Measurements from ENCODE around the gene UBE2E1. TPM values are rescaled to one million over a fixed set of nuclear protein-coding genes. Genes with fewer than 3 reads are reported as not detected.
"Not testable (repeated sequence)": the region's sequence is repeated elsewhere in the genome, so short reads cannot be mapped to it uniquely, and the experiment has no call there.

The UBE2E1 gene
- total and polyA plus RNA-seq, 9 donors = 60.3 to 95.4 (median 86.9) TPM

GRCh38 chr3:23888617-23889228 lies 83.0 kb downstream of the UBE2E1 start:
- Histone ChIP-seq H3K9me3 (replicated peaks; ENCODE audit: control insufficient read depth, low read depth, low read length) (no peaks in the 10 kb centered on the region), H3K36me3 (ENCODE audit: control insufficient read depth, insufficient read depth, low read length) (peaks cover 4% of the 10 kb centered on the region), H3K4me3 (ENCODE audit: low read length) (no peak overlapping the region), H3K27me3 (ENCODE audit: control insufficient read depth, insufficient read depth, low read length) (no peaks in the 10 kb centered on the region), H3K4me1 (ENCODE audit: control insufficient read depth, insufficient read depth, low read length) (no peaks in the 10 kb centered on the region), H3K27ac (ENCODE audit: low read length) (no peak overlapping the region)
- peak; percentile 52 for DNase-seq
- WGBS (ENCODE audit: insufficient coverage) = no CpG with 5 or more reads among the region's 3 CpGs

GRCh38 chr3:23889386-23889785 lies 83.6 kb downstream of the UBE2E1 start:
- no peak overlapping the region for H3K27ac ChIP-seq (ENCODE audit: low read length)
- no peak for DNase-seq
- H3K9me3 ChIP-seq (replicated peaks; ENCODE audit: control insufficient read depth, low read depth, low read length) = no peaks in the 10 kb centered on the region
- no CpG with 5 or more reads among the region's 2 CpGs for WGBS (ENCODE audit: insufficient coverage)
- no peaks in the 10 kb centered on the region for H3K4me1 ChIP-seq (ENCODE audit: control insufficient read depth, insufficient read depth, low read length)
- H3K4me3 ChIP-seq (ENCODE audit: low read length) = no peak overlapping the region
- peaks cover 5% of the 10 kb centered on the region for H3K36me3 ChIP-seq (ENCODE audit: control insufficient read depth, insufficient read depth, low read length)
- no peaks in the 10 kb centered on the region for H3K27me3 ChIP-seq (ENCODE audit: control insufficient read depth, insufficient read depth, low read length)

- no peak overlapping the region for H3K4me3 ChIP-seq (ENCODE audit: low read length)
- WGBS (ENCODE audit: insufficient coverage) = 100% methylated on average over 1 of the region's 5 CpGs
Measured at GRCh38 chr3:23889950-23890349, 84.2 kb downstream of the UBE2E1 start.

GRCh38 chr3:23894254-23895061 lies 88.7 kb downstream of the UBE2E1 start:
- DNase-seq = no peak
- WGBS (ENCODE audit: insufficient coverage) = 78% methylated on average over 6 of the region's 8 CpGs
- H3K27me3 ChIP-seq (ENCODE audit: control insufficient read depth, insufficient read depth, low read length) = no peaks in the 10 kb centered on the region
- no peaks in the 10 kb centered on the region for H3K4me1 ChIP-seq (ENCODE audit: control insufficient read depth, insufficient read depth, low read length)
- H3K9me3 ChIP-seq (replicated peaks; ENCODE audit: control insufficient read depth, low read depth, low read length) = no peaks in the 10 kb centered on the region
- H3K36me3 ChIP-seq (ENCODE audit: control insufficient read depth, insufficient read depth, low read length) = peaks cover 19% of the 10 kb centered on the region
- no peak overlapping the region for H3K27ac ChIP-seq (ENCODE audit: low read length)
- H3K4me3 ChIP-seq (ENCODE audit: low read length) = no peak overlapping the region

More at GRCh38 chr3:23889950-23890349, 84.2 kb downstream of the UBE2E1 start:
- H3K27me3 ChIP-seq (ENCODE audit: control insufficient read depth, insufficient read depth, low read length) = no peaks in the 10 kb centered on the region
- H3K36me3 ChIP-seq (ENCODE audit: control insufficient read depth, insufficient read depth, low read length) = peaks cover 10% of the 10 kb centered on the region
- H3K9me3 ChIP-seq (replicated peaks; ENCODE audit: control insufficient read depth, low read depth, low read length) = no peaks in the 10 kb centered on the region
- H3K27ac ChIP-seq (ENCODE audit: low read length) = no peak overlapping the region
- no peaks in the 10 kb centered on the region for H3K4me1 ChIP-seq (ENCODE audit: control insufficient read depth, insufficient read depth, low read length)
- DNase-seq = no peak

GRCh38 chr3:23895181-23895580 lies 89.4 kb downstream of the UBE2E1 start:
- Histone ChIP-seq H3K9me3 (replicated peaks; ENCODE audit: control insufficient read depth, low read depth, low read length) (no peaks in the 10 kb centered on the region), H3K4me1 (ENCODE audit: control insufficient read depth, insufficient read depth, low read length) (no peaks in the 10 kb centered on the region), H3K27ac (ENCODE audit: low read length) (no peak overlapping the region), H3K4me3 (ENCODE audit: low read length) (no peak overlapping the region), H3K36me3 (ENCODE audit: control insufficient read depth, insufficient read depth, low read length) (peaks cover 24% of the 10 kb centered on the region), H3K27me3 (ENCODE audit: control insufficient read depth, insufficient read depth, low read length) (no peaks in the 10 kb centered on the region)
- no peak for DNase-seq
- 87% methylated on average over 4 of the region's 4 CpGs for WGBS (ENCODE audit: insufficient coverage)

GRCh38 chr3:23900744-23901143 lies 95.0 kb downstream of the UBE2E1 start:
- Histone ChIP-seq H3K4me3 (ENCODE audit: low read length) (no peak overlapping the region), H3K27ac (ENCODE audit: low read length) (no peak overlapping the region), H3K4me1 (ENCODE audit: control insufficient read depth, insufficient read depth, low read length) (no peaks in the 10 kb centered on the region), H3K36me3 (ENCODE audit: control insufficient read depth, insufficient read depth, low read length) (peaks cover 22% of the 10 kb centered on the region), H3K9me3 (replicated peaks; ENCODE audit: control insufficient read depth, low read depth, low read length) (no peaks in the 10 kb centered on the region), H3K27me3 (ENCODE audit: control insufficient read depth, insufficient read depth, low read length) (no peaks in the 10 kb centered on the region)
- WGBS (ENCODE audit: insufficient coverage) = 91% methylated on average over 5 of the region's 6 CpGs
- no peak for DNase-seq

- no peaks in the 10 kb centered on the region for H3K4me1 ChIP-seq (ENCODE audit: control insufficient read depth, insufficient read depth, low read length)
Measured at GRCh38 chr3:23904545-23904944, 98.8 kb downstream of the UBE2E1 start.

GRCh38 chr3:23909341-23909740 lies 103.6 kb downstream of the UBE2E1 start:
- Histone ChIP-seq H3K27me3 (ENCODE audit: control insufficient read depth, insufficient read depth, low read length) (no peaks in the 10 kb centered on the region), H3K36me3 (ENCODE audit: control insufficient read depth, insufficient read depth, low read length) (peaks cover 5% of the 10 kb centered on the region), H3K4me1 (ENCODE audit: control insufficient read depth, insufficient read depth, low read length) (no peaks in the 10 kb centered on the region), H3K9me3 (replicated peaks; ENCODE audit: control insufficient read depth, low read depth, low read length) (no peaks in the 10 kb centered on the region), H3K4me3 (ENCODE audit: low read length) (no peak overlapping the region), H3K27ac (ENCODE audit: low read length) (no peak overlapping the region)
- 93% methylated on average over 3 of the region's 7 CpGs for WGBS (ENCODE audit: insufficient coverage)
- no peak for DNase-seq

More at GRCh38 chr3:23904545-23904944, 98.8 kb downstream of the UBE2E1 start:
- no peaks in the 10 kb centered on the region for H3K27me3 ChIP-seq (ENCODE audit: control insufficient read depth, insufficient read depth, low read length)
- DNase-seq = no peak
- no peaks in the 10 kb centered on the region for H3K9me3 ChIP-seq (replicated peaks; ENCODE audit: control insufficient read depth, low read depth, low read length)
- no peak overlapping the region for H3K4me3 ChIP-seq (ENCODE audit: low read length)
- peaks cover 13% of the 10 kb centered on the region for H3K36me3 ChIP-seq (ENCODE audit: control insufficient read depth, insufficient read depth, low read length)
- H3K27ac ChIP-seq (ENCODE audit: low read length) = no peak overlapping the region

GRCh38 chr3:23911397-23911796 lies 105.6 kb downstream of the UBE2E1 start:
- no peak for DNase-seq
- no peaks in the 10 kb centered on the region for H3K27me3 ChIP-seq (ENCODE audit: control insufficient read depth, insufficient read depth, low read length)
- peaks cover 4% of the 10 kb centered on the region for H3K4me1 ChIP-seq (ENCODE audit: control insufficient read depth, insufficient read depth, low read length)
- H3K36me3 ChIP-seq (ENCODE audit: control insufficient read depth, insufficient read depth, low read length) = peaks cover 4% of the 10 kb centered on the region
- WGBS (ENCODE audit: insufficient coverage) = no CpG with 5 or more reads among the region's 2 CpGs
- no peak overlapping the region for H3K4me3 ChIP-seq (ENCODE audit: low read length)
- no peaks in the 10 kb centered on the region for H3K9me3 ChIP-seq (replicated peaks; ENCODE audit: control insufficient read depth, low read depth, low read length)
- no peak overlapping the region for H3K27ac ChIP-seq (ENCODE audit: low read length)

GRCh38 chr3:23912335-23912734 lies 106.6 kb downstream of the UBE2E1 start:
- WGBS (ENCODE audit: insufficient coverage) = no CpG with 5 or more reads among the region's 3 CpGs
- H3K4me3 ChIP-seq (ENCODE audit: low read length) = not testable (repeated sequence)

More at GRCh38 chr3:23912335-23912734, 106.6 kb downstream of the UBE2E1 start:
- not testable (repeated sequence) for H3K36me3 ChIP-seq (ENCODE audit: control insufficient read depth, insufficient read depth, low read length); H3K27me3 ChIP-seq (ENCODE audit: control insufficient read depth, insufficient read depth, low read length); H3K9me3 ChIP-seq (replicated peaks; ENCODE audit: control insufficient read depth, low read depth, low read length); H3K4me1 ChIP-seq (ENCODE audit: control insufficient read depth, insufficient read depth, low read length); H3K27ac ChIP-seq (ENCODE audit: low read length); DNase-seq
